ENCODE data around the gene NUP214.

DNA sequence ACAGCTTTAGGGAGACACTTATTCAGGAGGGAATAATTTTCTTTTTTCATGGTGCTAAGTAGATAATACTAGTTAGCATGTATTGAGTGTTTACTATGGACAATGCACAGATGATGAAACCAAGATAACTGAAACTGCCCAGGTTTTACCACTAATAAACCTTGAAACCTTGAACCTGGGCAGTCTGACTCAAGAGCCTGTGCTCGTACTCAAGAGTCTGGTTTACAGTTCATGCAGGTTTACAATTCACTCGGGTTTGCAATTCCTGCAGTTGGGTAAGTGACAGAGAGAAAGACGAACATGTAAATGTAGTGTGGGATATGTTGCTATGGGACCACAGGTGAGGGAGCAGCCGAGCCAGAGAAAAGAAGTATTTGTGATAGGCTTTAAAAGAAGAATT is 28.2 kb downstream of the NUP214 start:
- no peak for TF ChIP-seq POLR2A (IDR thresholded peaks at IDR 0.05; ENCODE audit: low read depth, low read length)
- no peak for TF ChIP-seq TAF1 (IDR thresholded peaks at IDR 0.05; ENCODE audit: low read depth, low read length)
- no peak for TF ChIP-seq POLR2AphosphoS5 (IDR thresholded peaks at IDR 0.05; ENCODE audit: low read depth, low read length)
- TF ChIP-seq SPI1 (IDR thresholded peaks at IDR 0.05; ENCODE audit: low read depth, low read length): no peak
